HL-60 (cell line): ENCODE measurements around the gene RPL27A.

Source experiments
- CTCF ChIP-seq: IDR thresholded peaks from one replicate; pipeline ENCODE4 v1.5.1; 2011; ENCODE audit warnings: low read length, control low read depth, inconsistent platforms; ENCODE audit not compliant: insufficient read depth
- GABPA ChIP-seq: IDR thresholded peaks from 2 replicates; pipeline ENCODE4 v1.6.1; 2012; ENCODE audit warnings: low read depth
- POLR2AphosphoS5 ChIP-seq: IDR thresholded peaks from 2 replicates; pipeline ENCODE4 v1.6.1; 2012; ENCODE audit warnings: low read depth

DNA sequence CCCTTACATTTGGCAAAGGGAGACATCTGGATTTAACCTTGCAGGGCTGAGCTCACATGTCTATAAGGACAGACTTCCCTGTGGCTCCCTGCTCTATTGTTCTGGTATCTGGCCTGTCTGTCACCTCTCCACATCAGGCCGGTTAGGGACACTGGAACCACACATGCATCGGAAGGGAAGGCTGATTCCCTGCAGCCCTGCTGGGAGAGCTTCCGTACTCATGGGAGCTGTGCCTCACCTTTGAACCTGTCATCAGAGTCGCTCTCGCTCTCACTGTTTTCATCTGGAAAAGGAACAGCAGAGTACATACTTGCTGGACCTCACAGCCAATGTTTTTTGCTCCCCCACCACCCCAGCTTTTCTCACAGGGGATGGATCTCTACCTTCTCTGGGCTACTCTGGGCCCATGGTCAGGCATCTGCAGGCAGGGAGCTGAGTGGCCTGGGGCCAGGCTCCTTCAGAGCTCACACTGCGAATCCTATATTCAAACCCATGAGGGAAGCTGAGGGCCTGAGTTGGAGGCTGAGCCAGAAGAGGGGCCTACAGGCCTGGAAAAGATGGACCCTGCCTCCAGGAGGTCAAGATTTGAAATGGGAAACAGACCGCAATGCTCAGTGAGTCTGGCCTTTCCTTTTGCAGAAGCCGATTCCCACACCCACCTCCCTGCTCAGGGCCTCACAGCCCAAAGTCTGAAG, 31.3 kb downstream of the RPL27A start:
- TF ChIP-seq POLR2AphosphoS5 (no peak), CTCF (no peak), GABPA (no peak)
